ENCODE data around the gene EQTN.

Gene EQTN

GRCh38 chr9:27297050-27297449 lies at the start of gene EQTN:
TSS of gene EQTN (minus strand) at chr9:27297150. CDS start at chr9:27297055, 95 bp downstream.
- no peak for DNase-seq (ENCODE audit: low read depth in 2 of 2)

GRCh38 chr9:27344776-27345175 lies 47.8 kb upstream of the EQTN start:
- no peak for DNase-seq (ENCODE audit: low read depth in 2 of 2)

- DNase-seq (ENCODE audit: low read depth in 2 of 2) = no peak
Observed at GRCh38 chr9:27341545-27342294, 44.8 kb upstream of the EQTN start.

GRCh38 chr9:27340961-27341511 lies 44.1 kb upstream of the EQTN start:
- no peak for DNase-seq (ENCODE audit: low read depth in 2 of 2)

GRCh38 chr9:27340285-27340674 lies 43.3 kb upstream of the EQTN start:
- DNase-seq (ENCODE audit: low read depth in 2 of 2) = no peak

- no peak for DNase-seq (ENCODE audit: low read depth in 2 of 2)
Observed at GRCh38 chr9:27339661-27340284, 42.8 kb upstream of the EQTN start.

GRCh38 chr9:27338527-27338903 lies 41.6 kb upstream of the EQTN start:
- DNase-seq (ENCODE audit: low read depth in 2 of 2) = no peak

- DNase-seq (ENCODE audit: low read depth in 2 of 2) = no peak
Observed at GRCh38 chr9:27337833-27338526, 41.0 kb upstream of the EQTN start.

GRCh38 chr9:27337236-27337635 lies 40.3 kb upstream of the EQTN start:
- DNase-seq (ENCODE audit: low read depth in 2 of 2) = no peak

- DNase-seq (ENCODE audit: low read depth in 2 of 2) = no peak
Observed at GRCh38 chr9:27336829-27337228, 39.9 kb upstream of the EQTN start.

- no peak for DNase-seq (ENCODE audit: low read depth in 2 of 2)
Observed at GRCh38 chr9:27336126-27336525, 39.2 kb upstream of the EQTN start.

- no peak for DNase-seq (ENCODE audit: low read depth in 2 of 2)
Observed at GRCh38 chr9:27335075-27335474, 38.1 kb upstream of the EQTN start.

- DNase-seq (ENCODE audit: low read depth in 2 of 2) = peak in 1 of 2 experiments; percentile 28
Observed at GRCh38 chr9:27333241-27334052, 36.5 kb upstream of the EQTN start.

- DNase-seq (ENCODE audit: low read depth in 2 of 2) = no peak
Observed at GRCh38 chr9:27331393-27331792, 34.4 kb upstream of the EQTN start.

GRCh38 chr9:27329291-27329690 lies 32.3 kb upstream of the EQTN start:
- no peak for DNase-seq (ENCODE audit: low read depth in 2 of 2)

- no peak for DNase-seq (ENCODE audit: low read depth in 2 of 2)
Observed at GRCh38 chr9:27328483-27328882, 31.5 kb upstream of the EQTN start.

- no peak for DNase-seq (ENCODE audit: low read depth in 2 of 2)
Observed at GRCh38 chr9:27311184-27311583, 14.2 kb upstream of the EQTN start.

- DNase-seq (ENCODE audit: low read depth in 2 of 2) = no peak
Observed at GRCh38 chr9:27310582-27310981, 13.6 kb upstream of the EQTN start.

GRCh38 chr9:27308691-27309390 lies 11.9 kb upstream of the EQTN start:
- DNase-seq (ENCODE audit: low read depth in 2 of 2) = no peak

- no peak for DNase-seq (ENCODE audit: low read depth in 2 of 2)
Observed at GRCh38 chr9:27304521-27304920, 7.6 kb upstream of the EQTN start.

- DNase-seq (ENCODE audit: low read depth in 2 of 2) = no peak
Observed at GRCh38 chr9:27303219-27303618, 6.3 kb upstream of the EQTN start.
